Adrenal gland (tissue), 12 donors: ENCODE results near the gene IGF2R. TPM values are rescaled to one million over a fixed set of nuclear protein-coding genes. Genes with fewer than 3 reads are reported as not detected.

Experiments used
- DNase-seq, 7 donors: peaks; one replicate each; pipeline ENCODE4 v3.0.0-alpha.2; 2019 to 2020
- H3K27ac ChIP-seq, 5 donors: fragments of 200-600 bp; sonication (generic) in 4 of 5; 1 replicate in 3 of 5; 2 replicates in 2 of 5; pipeline versions ENCODE4 v1.5.1 to v1.8.0; 2016 to 2020; ENCODE audit warnings: mild to moderate bottlenecking in 1 of 5
- H3K27me3 ChIP-seq: fragments of 200-600 bp; 2 replicates; pipeline ENCODE4 v1.8.0; 2021
- H3K36me3 ChIP-seq, 2 donors: fragments of 200-600 bp; replicated peaks in 1 of 2; 1 replicate in 1 of 2; 2 replicates in 1 of 2; pipeline versions ENCODE4 v1.5.1 to v1.8.0; 2018 to 2022
- H3K4me1 ChIP-seq, 2 donors: fragments of 200-600 bp; replicated peaks in 1 of 2; 1 replicate in 1 of 2; 2 replicates in 1 of 2; pipeline versions ENCODE4 v1.5.1 to v1.8.0; 2018 to 2021
- H3K4me3 ChIP-seq, 4 donors: fragments of 200-600 bp; sonication (generic) in 3 of 4; one replicate each; pipeline ENCODE4 v1.5.1; 2016 to 2018
- H3K9me3 ChIP-seq, 3 donors: fragments of 200-600 bp; sonication (generic) in 1 of 3; replicated peaks in 1 of 3; 1 replicate in 2 of 3; 2 replicates in 1 of 3; pipeline versions ENCODE4 v1.5.1 to v1.8.0; 2016 to 2021
- CTCF ChIP-seq, 6 experiments: fragments of 450-650 bp in 4 of 6; fragments of 200-600 bp in 2 of 6; sonication (generic) in 1 of 6; IDR thresholded peaks; 1 replicate in 5 of 6; 2 replicates in 1 of 6; pipeline versions ENCODE4 v1.5.1 to v1.8.0; 2016 to 2021; ENCODE audit warnings: antibody characterized with exemption in 6 of 6, mild to moderate bottlenecking in 2 of 6, moderate library complexity in 1 of 6
- POLR2A ChIP-seq, 2 donors: fragments of 450-650 bp; IDR thresholded peaks; one replicate each; pipeline ENCODE4 v1.6.1; 2017; ENCODE audit warnings: antibody characterized with exemption in 2 of 2, mild to moderate bottlenecking in 2 of 2, moderate library complexity in 1 of 2
- WGBS, 4 donors: extraction: QIAGEN DNeasy Blood & Tissue Kit in 2 of 4; methylation state at CpG; one replicate each; pipeline versions ENCODE4 v1.1.5 to v1.1.7; 2013 to 2017; 5-methylcytosine and 5-hydroxymethylcytosine counted together
- intact Hi-C, 2 donors: fragments of 100-400 bp; cut with DNase I; formaldehyde crosslinking; loops; one replicate each; pipeline versions ENCODE4 v1.14.1 to v1.15.0; 2022 to 2023
- polyA plus RNA-seq, 3 donors: library from polyadenylated mRNA; stranded (reverse); fragments of 200-250 nt in 2 of 3; fragments of 350-450 nt in 1 of 3; fragmentation: Illumina TruSeq in 1 of 3; extraction: RNeasy Lipid Tissue Mini Kit (QIAGEN cat#74804) in 1 of 3; gene quantifications; one replicate each; pipeline ENCODE4 v1.2.3, GENCODE V29; 2013 to 2014
- total RNA-seq, 9 donors: library from RNA; depleted of rRNA in 4 of 9; stranded (reverse); fragments of >200 nt in 4 of 9; fragments of 120-200 nt in 1 of 9; fragmentation: NEBNext Ultra II Directional in 1 of 9; extraction: Animal tissue kit (Norgen Biotek cat#: 25700) in 1 of 9; gene quantifications; one replicate each; pipeline versions ENCODE4 v1.1.0 to v1.2.4, GENCODE V29; 2013 to 2023
- donor health status: healthy with polysubstance abuse.
- donor health status: Bipolar disorder and iron deficiency.
- donor health status: DM: yes; HTN: yes; CAD: no.
- donor health status: DM: no; HTN: no; CAD: no.
- donor health status: DM: no; HTN: no; CAD: no.
- donor health status: DM: yes; HTN: yes; CAD: no.

Gene IGF2R
- total and polyA plus RNA-seq, 12 donors = 17.1 to 154 (median 89.8) TPM

DNA sequence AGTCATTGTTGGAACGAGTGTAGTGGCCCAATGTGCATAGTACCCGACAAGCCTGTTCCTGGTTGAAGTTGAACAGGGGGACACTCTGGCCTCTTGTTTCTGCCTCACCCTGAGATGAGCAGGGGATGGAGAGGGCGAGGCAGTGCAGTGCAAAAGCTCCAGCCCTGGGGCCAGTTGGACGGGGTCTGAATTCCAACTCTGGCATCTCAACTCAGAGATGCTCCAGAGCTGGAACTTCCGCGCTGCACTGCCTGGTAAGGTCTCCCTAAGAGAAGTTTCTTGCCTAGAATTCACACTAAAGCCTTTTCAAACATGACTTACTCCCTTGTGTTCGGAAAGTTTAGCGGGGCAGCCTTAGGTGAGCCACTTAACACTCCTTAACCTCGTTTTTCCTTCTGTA, 80.5 kb downstream of the IGF2R start:
- no peak for DNase-seq
- Histone ChIP-seq H3K4me1 (no peaks in the 10 kb centered on the region), H3K9me3 (no peaks in the 10 kb centered on the region), H3K27ac (no peak overlapping the region), H3K27me3 (no peaks in the 10 kb centered on the region), H3K36me3 (peaks cover 0 to 87% of the 10 kb centered on the region in 2 donors), H3K4me3 (no peak overlapping the region)
- WGBS, 4 donors = 95 to 97% (median 96%) methylated on average over 8 to 9 of the region's 9 CpGs
- no peak for TF ChIP-seq POLR2A (IDR thresholded peaks at IDR 0.05)
- no peak for TF ChIP-seq CTCF (IDR thresholded peaks at IDR 0.05)
- intact Hi-C loops = no loop called here

DNA sequence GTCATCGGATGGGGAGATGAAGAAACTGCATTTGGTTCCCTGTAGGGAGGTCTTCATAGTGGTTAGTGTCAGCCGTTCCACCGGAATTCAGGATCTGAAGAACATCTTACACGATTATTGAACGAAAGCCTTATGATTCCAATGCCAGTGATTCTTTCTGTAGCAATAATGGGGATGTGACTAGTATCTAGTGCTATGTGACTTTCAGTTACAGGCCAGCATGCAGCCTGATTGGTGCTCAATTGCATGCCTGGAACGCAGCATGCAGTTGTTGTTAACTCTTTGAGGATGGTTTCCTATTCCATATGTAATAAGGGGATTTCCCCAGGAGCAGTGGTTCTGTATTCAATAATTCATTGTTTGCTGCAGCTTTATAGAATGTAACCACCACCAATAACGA, 81.1 kb downstream of the IGF2R start:
- Histone ChIP-seq H3K4me1 (no peaks in the 10 kb centered on the region), H3K9me3 (no peaks in the 10 kb centered on the region), H3K4me3 (no peak overlapping the region), H3K27me3 (no peaks in the 10 kb centered on the region), H3K36me3 (peaks cover 0 to 87% of the 10 kb centered on the region in 2 donors), H3K27ac (no peak overlapping the region)
- no peak for DNase-seq
- 88 to 98% (median 96%) methylated on average over 7 of the region's 7 CpGs for WGBS, 4 donors
- intact Hi-C loops = no loop called here
- no peak for TF ChIP-seq POLR2A (IDR thresholded peaks at IDR 0.05)
- TF ChIP-seq CTCF (IDR thresholded peaks at IDR 0.05) = no peak

- no peaks in the 10 kb centered on the region for H3K9me3 ChIP-seq
- H3K4me3 ChIP-seq = no peak overlapping the region
- TF ChIP-seq CTCF (IDR thresholded peaks at IDR 0.05) (no peak), POLR2A (IDR thresholded peaks at IDR 0.05) (no peak)
- no peak overlapping the region for H3K27ac ChIP-seq
- no peaks in the 10 kb centered on the region for H3K4me1 ChIP-seq
- H3K27me3 ChIP-seq = no peaks in the 10 kb centered on the region
- WGBS, 4 donors = 66 to 73% (median 68%) methylated on average over 2 of the region's 2 CpGs
- DNase-seq = no peak
- intact Hi-C loops = no loop called here
- H3K36me3 ChIP-seq = peaks cover 0 to 92% of the 10 kb centered on the region in 2 donors
These were observed 82.5 kb downstream of the IGF2R start for GRCh38 chr6:160051390-160051789.

DNA sequence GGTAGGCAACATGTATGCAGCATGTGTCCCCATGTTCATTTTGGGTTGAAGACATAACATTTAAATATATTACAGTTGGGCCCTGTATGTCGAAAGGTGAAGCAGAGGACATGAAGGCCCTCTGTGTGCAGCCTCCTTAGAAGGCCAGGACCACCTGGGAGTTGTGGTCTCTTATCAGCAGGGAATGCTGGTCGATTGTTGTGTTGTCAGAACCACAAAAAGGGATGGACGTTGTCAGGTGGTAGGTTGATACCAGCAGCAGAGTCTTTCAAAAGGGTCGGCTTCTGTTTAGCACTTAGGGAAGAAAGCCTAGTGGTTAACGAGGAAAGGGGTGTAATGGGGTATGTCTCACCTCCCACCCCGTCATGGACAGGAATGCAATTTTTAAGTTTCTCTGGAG, 85.4 kb downstream of the IGF2R start:
- H3K27ac ChIP-seq = no peak overlapping the region

More for the DNA sequence above, 85.4 kb downstream of the IGF2R start:
- Histone ChIP-seq H3K9me3 (no peaks in the 10 kb centered on the region), H3K4me1 (no peaks in the 10 kb centered on the region), H3K27me3 (no peaks in the 10 kb centered on the region), H3K36me3 (peaks cover 0 to 91% of the 10 kb centered on the region in 2 donors), H3K4me3 (no peak overlapping the region)
- TF ChIP-seq CTCF (IDR thresholded peaks at IDR 0.05) = no peak
- TF ChIP-seq POLR2A (IDR thresholded peaks at IDR 0.05) = no peak
- 92 to 95% (median 93%) methylated on average over 6 of the region's 6 CpGs for WGBS, 4 donors
- no peak for DNase-seq
- intact Hi-C loops = no loop called here
